ENCODE results near the gene SRSF6. TPM values are rescaled to one million over a fixed set of nuclear protein-coding genes. Genes with fewer than 3 reads are reported as not detected.

SRSF6 gene
- total RNA-seq, 1 experiment from 2014 or later: 335 TPM

DNA sequence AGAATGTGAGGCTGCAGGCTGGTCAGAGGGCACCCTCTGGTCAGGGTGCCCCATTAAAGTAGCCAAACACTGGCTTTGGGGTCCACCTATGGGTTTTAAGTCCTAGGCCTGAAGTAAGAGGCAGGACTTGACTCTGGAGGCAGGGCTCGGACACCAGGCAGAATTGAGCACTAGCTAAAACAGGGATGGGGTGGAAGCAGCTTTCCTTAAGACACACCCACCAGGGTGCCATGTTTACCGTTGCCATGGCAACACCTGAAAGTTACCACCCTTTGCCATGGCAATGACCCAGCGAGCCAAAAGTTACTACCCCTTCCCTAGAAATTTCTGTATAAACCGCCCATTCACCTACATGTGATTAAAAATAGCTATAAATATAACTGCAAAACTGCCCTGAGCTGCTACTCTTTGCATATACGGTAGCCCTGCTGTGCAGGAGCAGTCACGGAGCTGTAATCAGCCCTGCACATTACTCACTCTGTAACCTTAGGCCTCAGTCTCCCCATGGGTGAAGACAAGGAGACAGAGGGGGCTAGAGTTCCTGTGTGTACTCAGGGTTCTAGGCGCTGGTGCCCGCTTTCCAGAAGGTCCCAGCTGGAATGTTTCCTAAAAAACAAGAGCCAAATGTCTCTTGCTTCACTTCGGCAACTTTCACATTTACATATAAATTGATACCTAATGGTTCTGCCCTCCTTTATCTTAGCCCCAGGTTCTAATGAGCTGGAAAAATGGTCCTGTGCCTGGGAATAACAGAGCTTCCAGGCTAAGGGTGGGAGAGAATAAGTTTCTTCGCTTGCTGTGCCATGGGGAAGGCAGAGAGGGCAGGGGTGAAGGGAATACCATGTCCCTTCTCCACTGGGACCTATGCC, 27.2 kb upstream of the SRSF6 start:
- H3K4me1 ChIP-seq: no peaks in the 10 kb centered on the region
- no peaks in the 10 kb centered on the region for H3K4me1 Mint-ChIP-seq (ENCODE audit: low read depth, unreplicated experiment)
- TF ChIP-seq, protein P1, sequence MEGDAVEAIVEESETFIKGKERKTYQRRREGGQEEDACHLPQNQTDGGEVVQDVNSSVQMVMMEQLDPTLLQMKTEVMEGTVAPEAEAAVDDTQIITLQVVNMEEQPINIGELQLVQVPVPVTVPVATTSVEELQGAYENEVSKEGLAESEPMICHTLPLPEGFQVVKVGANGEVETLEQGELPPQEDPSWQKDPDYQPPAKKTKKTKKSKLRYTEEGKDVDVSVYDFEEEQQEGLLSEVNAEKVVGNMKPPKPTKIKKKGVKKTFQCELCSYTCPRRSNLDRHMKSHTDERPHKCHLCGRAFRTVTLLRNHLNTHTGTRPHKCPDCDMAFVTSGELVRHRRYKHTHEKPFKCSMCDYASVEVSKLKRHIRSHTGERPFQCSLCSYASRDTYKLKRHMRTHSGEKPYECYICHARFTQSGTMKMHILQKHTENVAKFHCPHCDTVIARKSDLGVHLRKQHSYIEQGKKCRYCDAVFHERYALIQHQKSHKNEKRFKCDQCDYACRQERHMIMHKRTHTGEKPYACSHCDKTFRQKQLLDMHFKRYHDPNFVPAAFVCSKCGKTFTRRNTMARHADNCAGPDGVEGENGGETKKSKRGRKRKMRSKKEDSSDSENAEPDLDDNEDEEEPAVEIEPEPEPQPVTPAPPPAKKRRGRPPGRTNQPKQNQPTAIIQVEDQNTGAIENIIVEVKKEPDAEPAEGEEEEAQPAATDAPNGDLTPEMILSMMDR (IDR thresholded peaks at IDR 0.05; ENCODE audit: insufficient read depth in 1 of 2, low read depth in 1 of 2, low read length in 1 of 2, severe bottlenecking in 1 of 2, unreplicated experiment in 1 of 2): no peak
- H3K27me3 Mint-ChIP-seq (ENCODE audit: insufficient read depth, unreplicated experiment): peaks cover 25% of the 10 kb centered on the region
- peak in 1 of 2 experiments; percentile 25 for DNase-seq
- no peaks in the 10 kb centered on the region for H3K36me3 Mint-ChIP-seq (ENCODE audit: insufficient read depth, unreplicated experiment)
- peaks cover 12% of the 10 kb centered on the region for H3K9me3 Mint-ChIP-seq (ENCODE audit: unreplicated experiment)
- CTCF ChIA-PET: no interaction called here
- H3K4me3 Mint-ChIP-seq (ENCODE audit: unreplicated experiment): no peak overlapping the region
- H3K4me3 ChIP-seq (ENCODE audit: low read depth, low read length): no peak overlapping the region
- intact Hi-C loops (cut with micrococcal nuclease; ENCODE audit: unreplicated experiment): no loop called here
- no peaks in the 10 kb centered on the region for H3K36me3 ChIP-seq (ENCODE audit: control insufficient read depth, insufficient read depth, low read length)
- H3K27ac Mint-ChIP-seq (ENCODE audit: unreplicated experiment): no peak overlapping the region
- peaks cover 2% of the 10 kb centered on the region; the same call in 1 of the 2 replicates for H3K27me3 ChIP-seq (replicated peaks; ENCODE audit: control insufficient read depth, insufficient read depth, low read length)
- no TSS peak for BruUV-seq (replicated peaks)
- POLR2A ChIA-PET: interaction anchor here (0.5 kb wide), 1 partner anchor 21 kb away, joined by 3 read pairs; no protein-coding TSS in a partner anchor
- H3K9me3 ChIP-seq: no peaks in the 10 kb centered on the region; the same call in 1 of the 2 replicates

DNA sequence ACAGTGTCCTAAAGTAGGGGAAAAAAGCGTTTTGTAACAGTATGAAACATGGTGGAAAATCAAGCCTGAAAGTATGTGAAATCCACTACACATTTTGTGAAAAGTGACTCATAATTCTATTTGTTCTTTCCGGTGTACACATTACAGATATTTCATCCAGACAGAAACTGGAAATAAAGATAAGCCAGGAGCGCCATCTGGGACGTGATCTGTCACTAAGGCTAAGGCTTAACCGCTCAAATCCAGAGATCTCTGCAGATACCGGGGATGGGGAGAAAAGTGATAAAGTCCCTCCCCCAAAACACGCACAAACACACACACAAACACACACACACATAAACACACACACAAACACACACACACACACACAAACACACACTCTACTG, 26.6 kb upstream of the SRSF6 start:
- H3K27me3 ChIP-seq (replicated peaks; ENCODE audit: control insufficient read depth, insufficient read depth, low read length): peaks cover 2% of the 10 kb centered on the region; the same call in 1 of the 2 replicates
- TF ChIP-seq, protein P1 (IDR thresholded peaks at IDR 0.05; ENCODE audit: insufficient read depth in 1 of 2, low read depth in 1 of 2, low read length in 1 of 2, severe bottlenecking in 1 of 2, unreplicated experiment in 1 of 2): no peak
- peaks cover 12% of the 10 kb centered on the region for H3K9me3 Mint-ChIP-seq (ENCODE audit: unreplicated experiment)
- intact Hi-C loops (cut with micrococcal nuclease; ENCODE audit: unreplicated experiment): no loop called here
- no peaks in the 10 kb centered on the region; the same call in 1 of the 2 replicates for H3K9me3 ChIP-seq
- H3K36me3 Mint-ChIP-seq (ENCODE audit: insufficient read depth, unreplicated experiment): no peaks in the 10 kb centered on the region
- DNase-seq: peak in 1 of 2 experiments; percentile 8
- no peaks in the 10 kb centered on the region for H3K4me1 Mint-ChIP-seq (ENCODE audit: low read depth, unreplicated experiment)
- H3K4me3 Mint-ChIP-seq (ENCODE audit: unreplicated experiment): no peak overlapping the region
- ChIA-PET CTCF (no interaction called here), POLR2A (no interaction called here)
- no peak overlapping the region for H3K4me3 ChIP-seq (ENCODE audit: low read depth, low read length)
- H3K27ac Mint-ChIP-seq (ENCODE audit: unreplicated experiment): no peak overlapping the region
- H3K27me3 Mint-ChIP-seq (ENCODE audit: insufficient read depth, unreplicated experiment): peaks cover 28% of the 10 kb centered on the region
- no TSS peak for BruUV-seq (replicated peaks)
- no peaks in the 10 kb centered on the region for H3K4me1 ChIP-seq
- H3K36me3 ChIP-seq (ENCODE audit: control insufficient read depth, insufficient read depth, low read length): no peaks in the 10 kb centered on the region

DNA sequence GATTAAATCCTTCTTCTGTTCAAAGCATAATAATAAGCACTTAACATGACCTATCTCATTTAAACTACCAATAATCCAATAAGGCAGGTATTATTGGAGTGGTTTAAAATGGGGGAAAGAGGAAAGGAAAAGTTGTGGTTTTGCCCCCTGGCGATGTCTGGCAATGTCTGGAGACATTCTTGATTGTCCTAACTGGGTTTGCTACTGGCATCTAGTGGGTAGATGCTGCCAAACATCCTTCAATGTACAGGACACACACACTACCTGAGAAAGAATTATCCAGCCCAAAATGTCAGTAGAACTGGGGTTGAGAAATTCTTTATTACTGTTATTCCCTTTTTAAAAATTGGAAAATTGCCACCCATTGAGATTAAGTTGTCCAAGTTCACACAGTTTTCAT, 25.2 kb upstream of the SRSF6 start:
- H3K4me3 Mint-ChIP-seq (ENCODE audit: unreplicated experiment): no peak overlapping the region
- H3K36me3 Mint-ChIP-seq (ENCODE audit: insufficient read depth, unreplicated experiment): no peaks in the 10 kb centered on the region
- no peaks in the 10 kb centered on the region for H3K4me1 Mint-ChIP-seq (ENCODE audit: low read depth, unreplicated experiment)
- intact Hi-C loops (cut with micrococcal nuclease; ENCODE audit: unreplicated experiment): no loop called here
- H3K36me3 ChIP-seq (ENCODE audit: control insufficient read depth, insufficient read depth, low read length): no peaks in the 10 kb centered on the region
- TF ChIP-seq, protein P1 (IDR thresholded peaks at IDR 0.05; ENCODE audit: insufficient read depth in 1 of 2, low read depth in 1 of 2, low read length in 1 of 2, severe bottlenecking in 1 of 2, unreplicated experiment in 1 of 2): peak in 1 of 2 experiments; percentile 24
- no peak overlapping the region for H3K4me3 ChIP-seq (ENCODE audit: low read depth, low read length)
- peak in 1 of 2 experiments; percentile 3 for DNase-seq
- H3K9me3 Mint-ChIP-seq (ENCODE audit: unreplicated experiment): peaks cover 10% of the 10 kb centered on the region
- BruUV-seq (replicated peaks): no TSS peak
- H3K27ac Mint-ChIP-seq (ENCODE audit: unreplicated experiment): no peak overlapping the region
- no peaks in the 10 kb centered on the region; the same call in 1 of the 2 replicates for H3K9me3 ChIP-seq
- H3K4me1 ChIP-seq: no peaks in the 10 kb centered on the region
- H3K27me3 Mint-ChIP-seq (ENCODE audit: insufficient read depth, unreplicated experiment): peaks cover 30% of the 10 kb centered on the region
- peaks cover 2% of the 10 kb centered on the region; the same call in 1 of the 2 replicates for H3K27me3 ChIP-seq (replicated peaks; ENCODE audit: control insufficient read depth, insufficient read depth, low read length)
- ChIA-PET CTCF (no interaction called here), POLR2A (no interaction called here)
